ENCODE measurements around the gene VSIG10.
"Not testable (repeated sequence)": the region's sequence is repeated elsewhere in the genome, so short reads cannot be mapped to it uniquely, and the experiment has no call there.

Gene VSIG10

DNA sequence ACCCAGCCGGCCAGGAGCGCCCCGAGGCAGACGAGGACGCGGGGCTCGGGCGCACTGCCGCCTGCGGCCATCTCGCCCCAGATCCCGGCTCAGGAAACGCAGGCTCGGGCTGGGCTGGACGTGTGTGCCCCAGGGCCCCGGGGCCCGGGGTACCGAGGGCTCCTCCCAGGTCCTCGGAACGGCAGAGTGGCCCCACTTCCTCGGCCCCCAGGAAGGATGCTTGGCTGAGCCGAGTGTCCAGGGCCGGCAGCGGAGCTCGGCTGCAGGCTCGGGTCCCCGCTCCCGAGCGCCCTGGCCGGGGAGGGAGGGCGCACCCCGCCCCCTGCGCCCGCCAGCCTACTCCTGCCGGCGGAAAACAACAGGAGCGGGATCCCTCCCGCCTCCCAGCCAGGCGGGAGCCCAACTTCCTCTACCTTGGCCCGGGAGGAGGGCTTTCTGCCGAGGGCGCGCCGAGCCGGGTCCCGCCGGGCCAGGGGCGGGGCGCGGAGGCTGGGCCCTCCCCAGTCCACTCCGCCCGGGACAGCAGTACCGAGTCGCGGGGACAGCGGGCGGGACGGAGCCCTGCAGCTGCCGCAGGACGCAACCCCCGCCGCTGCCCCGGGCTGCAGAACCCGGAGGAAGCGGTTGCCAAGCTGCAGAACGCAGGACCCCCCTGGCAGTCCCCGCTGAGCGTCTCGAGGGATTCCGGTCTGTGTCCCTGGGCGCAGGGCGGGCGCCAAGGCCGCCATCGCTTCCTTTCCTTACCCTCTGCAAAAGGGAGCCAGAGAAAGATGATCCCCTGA lies at the start of gene VSIG10:
VSIG10 (minus strand) TSS at position 411 of the 782 bp plus-strand sequence; CDS start at position 71, 340 bp downstream.
- peak; percentile 45 to 72 for DNase-seq

GRCh38 chr12:118151755-118152154 lies 47.9 kb upstream of the VSIG10 start:
- DNase-seq: no peak

DNA sequence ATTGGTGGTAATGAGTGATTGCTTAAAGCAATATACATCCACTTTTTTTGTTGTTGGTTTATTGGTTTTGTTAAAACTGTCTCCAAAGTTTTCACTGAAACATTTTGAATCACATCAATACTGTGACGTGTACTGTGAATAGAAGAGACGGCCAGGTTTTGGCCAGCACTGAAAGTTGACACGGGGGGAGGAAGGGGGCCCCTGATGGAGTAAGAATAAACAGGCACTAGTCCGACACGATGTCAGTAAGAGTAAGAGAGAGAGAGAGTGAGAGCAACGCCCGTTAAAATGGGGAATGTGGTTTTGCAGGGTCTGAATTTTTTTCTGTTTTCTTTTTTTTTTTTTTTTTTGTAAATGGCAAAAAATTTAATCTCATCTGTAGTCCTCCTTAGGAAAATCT lies 46.8 kb upstream of the VSIG10 start:
- DNase-seq: no peak

- no peak for DNase-seq
Observed at GRCh38 chr12:118148287-118148686, 44.5 kb upstream of the VSIG10 start.

GRCh38 chr12:118145798-118146156 lies 42.0 kb upstream of the VSIG10 start:
- no peak for DNase-seq

DNA sequence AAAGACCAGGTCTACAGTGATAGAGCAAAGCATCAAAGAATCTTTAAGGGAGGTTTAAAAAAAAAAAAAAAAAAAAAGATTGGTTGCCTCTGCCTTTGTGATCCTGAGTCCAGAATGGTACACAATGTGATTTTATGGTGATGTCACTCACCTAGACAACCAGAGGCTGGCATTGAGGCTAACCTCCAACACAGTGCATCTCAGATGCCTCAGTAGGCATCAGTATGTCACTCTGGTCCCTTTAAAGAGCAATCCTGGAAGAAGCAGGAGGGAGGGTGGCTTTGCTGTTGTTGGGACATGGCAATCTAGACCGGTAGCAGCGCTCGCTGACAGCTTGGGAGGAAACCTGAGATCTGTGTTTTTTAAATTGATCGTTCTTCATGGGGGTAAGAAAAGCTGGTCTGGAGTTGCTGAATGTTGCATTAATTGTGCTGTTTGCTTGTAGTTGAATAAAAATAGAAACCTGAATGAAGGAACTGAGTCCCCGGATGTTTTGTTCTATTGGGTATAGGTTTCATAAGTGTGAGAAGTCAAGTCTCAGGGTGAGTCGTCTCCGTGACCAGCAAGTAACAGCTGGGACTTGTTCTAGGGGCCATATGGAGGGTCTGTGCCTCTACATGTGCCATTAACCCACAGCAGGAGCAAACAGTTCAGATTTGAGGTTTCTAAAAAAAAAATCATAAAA lies 41.4 kb upstream of the VSIG10 start:
- no peak for DNase-seq

DNA sequence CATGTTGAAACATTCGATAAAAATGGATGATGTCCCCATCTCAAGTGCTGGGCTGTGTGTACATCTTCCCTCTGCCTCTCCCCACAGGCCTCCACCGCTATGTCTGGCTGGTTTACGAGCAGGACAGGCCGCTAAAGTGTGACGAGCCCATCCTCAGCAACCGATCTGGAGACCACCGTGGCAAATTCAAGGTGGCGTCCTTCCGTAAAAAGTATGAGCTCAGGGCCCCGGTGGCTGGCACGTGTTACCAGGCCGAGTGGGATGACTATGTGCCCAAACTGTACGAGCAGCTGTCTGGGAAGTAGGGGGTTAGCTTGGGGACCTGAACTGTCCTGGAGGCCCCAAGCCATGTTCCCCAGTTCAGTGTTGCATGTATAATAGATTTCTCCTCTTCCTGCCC lies 40.7 kb upstream of the VSIG10 start:
- no peak for DNase-seq

DNA sequence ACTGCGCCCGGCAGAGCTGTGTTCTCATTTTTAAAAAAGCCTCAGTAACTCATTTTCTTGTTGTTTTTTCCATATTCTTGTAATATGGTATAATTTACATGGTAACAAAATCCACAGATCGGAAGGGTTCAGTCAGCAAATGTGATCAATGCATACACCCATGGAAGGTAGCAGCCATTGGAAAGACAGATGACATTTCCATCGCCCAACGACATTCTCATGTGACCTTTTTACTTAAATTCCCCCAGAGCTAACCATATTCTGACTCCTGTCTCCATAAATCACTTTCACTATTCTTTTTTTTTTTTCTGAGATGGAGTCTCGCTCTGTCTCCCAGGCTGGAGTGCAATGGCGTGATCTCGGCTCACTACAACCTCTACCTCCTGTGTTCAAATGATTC lies 37.0 kb upstream of the VSIG10 start:
- DNase-seq: no peak

- DNase-seq: no peak
Observed at GRCh38 chr12:118137148-118137678, 33.4 kb upstream of the VSIG10 start.

DNA sequence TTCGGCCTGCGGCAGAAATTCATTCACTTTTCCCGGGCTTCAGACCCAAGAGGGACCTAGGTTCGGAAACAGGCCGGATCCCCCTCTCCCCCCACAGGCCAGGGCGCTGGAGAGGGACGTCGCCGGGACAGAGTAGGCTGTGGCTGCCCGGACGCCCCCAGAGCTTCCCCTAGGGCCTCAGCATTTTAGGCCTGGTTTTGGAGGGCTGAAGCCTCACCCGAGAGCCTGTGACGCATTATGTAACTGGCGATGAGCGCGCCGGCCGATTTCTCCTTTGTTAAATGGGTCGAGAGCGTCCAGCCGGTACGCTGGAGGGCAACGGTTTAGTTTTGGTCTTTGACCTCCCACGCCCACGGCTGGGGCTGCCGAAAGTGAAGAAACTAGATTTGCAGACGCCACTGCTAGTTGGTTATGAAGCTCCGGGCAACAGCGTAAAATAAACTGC lies 32.8 kb upstream of the VSIG10 start:
- peak in 1 of 2 experiments; percentile 9 for DNase-seq

DNA sequence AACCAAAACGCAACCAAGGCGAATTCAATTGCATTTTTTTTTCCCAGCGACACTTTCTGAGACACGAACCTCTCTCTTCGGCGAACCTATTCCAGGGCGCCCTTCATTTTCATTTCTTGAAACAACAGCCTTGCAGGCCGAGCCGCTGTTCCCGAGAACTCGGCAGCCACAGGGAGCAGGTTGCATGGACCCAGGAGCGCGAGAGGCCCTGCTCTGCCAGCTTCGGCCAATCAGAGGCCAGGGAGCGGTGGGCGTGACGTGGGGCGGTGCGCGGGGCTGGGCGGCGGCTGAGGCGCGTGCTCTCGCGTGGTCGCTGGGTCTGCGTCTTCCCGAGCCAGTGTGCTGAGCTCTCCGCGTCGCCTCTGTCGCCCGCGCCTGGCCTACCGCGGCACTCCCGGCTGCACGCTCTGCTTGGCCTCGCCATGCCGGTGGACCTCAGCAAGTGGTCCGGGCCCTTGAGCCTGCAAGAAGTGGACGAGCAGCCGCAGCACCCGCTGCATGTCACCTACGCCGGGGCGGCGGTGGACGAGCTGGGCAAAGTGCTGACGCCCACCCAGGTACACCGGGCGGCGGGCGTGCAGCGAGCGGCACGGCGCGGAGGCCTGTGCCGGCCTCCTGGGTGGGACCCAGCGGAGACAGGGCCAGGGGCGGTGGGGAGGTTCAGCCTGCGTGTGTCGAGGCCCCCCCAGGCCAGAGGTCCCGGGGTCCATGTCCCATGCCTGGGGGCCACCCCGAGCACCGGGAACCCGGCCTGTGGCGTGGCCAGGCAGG lies 32.2 kb upstream of the VSIG10 start, which contains the start of gene PEBP1:
PEBP1 (plus strand) TSS at position 337 of the 771 bp plus-strand sequence; CDS start at position 423, 86 bp downstream.
- peak; percentile 76 to 92 for DNase-seq

DNA sequence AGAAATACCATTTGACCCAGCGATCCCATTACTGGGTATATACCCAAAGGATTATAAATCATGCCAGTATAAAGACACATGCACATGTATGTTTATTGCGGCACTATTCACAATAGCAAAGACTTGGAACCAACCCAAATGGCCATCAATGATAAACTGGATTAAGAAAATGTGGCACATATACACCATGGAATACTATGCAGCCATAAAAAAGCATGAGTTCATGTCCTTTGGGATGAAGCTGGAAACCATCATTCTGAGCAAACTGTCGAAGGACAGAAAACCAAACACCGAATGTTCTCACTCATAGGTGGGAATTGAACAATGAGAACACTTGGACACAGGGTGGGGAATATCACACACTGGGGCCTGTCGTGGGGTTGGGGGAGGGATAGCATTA lies 25.6 kb upstream of the VSIG10 start:
- not testable (repeated sequence) for DNase-seq

GRCh38 chr12:118127867-118128266 lies 24.1 kb upstream of the VSIG10 start:
- DNase-seq: no peak

- DNase-seq: no peak
Observed at GRCh38 chr12:118126119-118126757, 22.4 kb upstream of the VSIG10 start.

DNA sequence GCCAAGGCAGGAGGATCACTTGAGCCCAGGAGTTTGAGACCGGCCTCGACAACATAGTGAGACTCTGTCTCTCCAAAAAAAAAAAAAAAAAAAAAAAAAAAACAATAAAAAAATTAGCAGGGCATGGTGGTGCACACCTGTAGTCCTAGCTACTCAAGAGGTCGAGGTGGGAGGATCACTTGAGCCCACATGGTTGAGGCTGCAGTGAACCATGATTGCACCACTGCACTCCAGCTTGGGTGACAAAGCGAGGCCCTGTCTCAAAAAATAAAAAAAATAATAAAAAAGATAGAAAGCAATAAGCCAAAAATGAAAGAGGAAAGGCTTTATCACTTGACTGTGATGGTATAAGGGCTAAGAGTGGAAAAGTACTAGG lies 21.9 kb upstream of the VSIG10 start:
- DNase-seq: no peak

DNA sequence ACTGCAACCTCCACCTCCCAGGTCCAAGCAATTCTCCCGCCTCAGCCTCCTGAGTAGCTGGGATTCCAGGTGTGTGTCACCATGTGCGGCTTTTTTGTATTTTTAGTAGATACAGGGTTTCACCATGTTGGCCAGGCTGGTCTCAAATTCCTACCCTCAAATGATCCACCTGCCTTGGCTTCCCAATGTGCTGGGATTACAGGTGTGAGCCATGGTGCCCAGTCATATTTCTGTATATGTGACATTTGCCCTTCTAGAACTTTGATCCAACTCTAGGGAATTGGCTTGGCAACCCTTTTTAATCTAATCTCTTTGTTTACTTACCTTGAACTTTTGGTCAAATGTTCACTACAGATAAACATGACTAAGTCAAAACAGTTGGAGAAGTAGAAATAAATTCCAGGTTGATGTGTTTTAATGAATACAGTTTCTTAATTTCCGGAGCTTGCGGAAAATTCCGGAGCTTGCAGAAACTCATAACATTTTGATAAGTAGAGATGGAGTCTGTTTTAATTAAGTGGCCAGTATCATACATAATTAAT lies 20.6 kb upstream of the VSIG10 start:
- no peak for DNase-seq

DNA sequence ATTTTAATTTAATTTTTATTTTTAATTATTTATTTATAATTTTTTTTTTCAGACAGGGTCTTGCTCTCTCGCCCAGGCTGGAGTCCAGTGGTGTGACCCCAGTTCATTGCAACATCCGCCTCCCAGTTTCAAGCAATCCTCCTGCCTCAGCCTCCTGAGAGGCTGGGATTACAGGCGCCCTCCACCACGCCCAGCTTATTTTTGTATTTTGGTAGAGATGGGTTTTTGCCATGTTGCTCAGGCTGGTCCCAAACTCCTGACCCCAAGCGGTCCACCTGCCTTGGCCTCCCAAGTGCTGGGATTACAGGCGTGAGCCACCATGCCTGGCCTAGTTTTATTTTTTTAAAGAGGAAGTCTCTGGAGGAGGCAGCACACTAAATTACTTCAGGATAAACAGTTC lies 18.5 kb upstream of the VSIG10 start:
- no peak for DNase-seq

- DNase-seq: peak; percentile 55 to 71
Observed at GRCh38 chr12:118120579-118121363, 17.0 kb upstream of the VSIG10 start.

DNA sequence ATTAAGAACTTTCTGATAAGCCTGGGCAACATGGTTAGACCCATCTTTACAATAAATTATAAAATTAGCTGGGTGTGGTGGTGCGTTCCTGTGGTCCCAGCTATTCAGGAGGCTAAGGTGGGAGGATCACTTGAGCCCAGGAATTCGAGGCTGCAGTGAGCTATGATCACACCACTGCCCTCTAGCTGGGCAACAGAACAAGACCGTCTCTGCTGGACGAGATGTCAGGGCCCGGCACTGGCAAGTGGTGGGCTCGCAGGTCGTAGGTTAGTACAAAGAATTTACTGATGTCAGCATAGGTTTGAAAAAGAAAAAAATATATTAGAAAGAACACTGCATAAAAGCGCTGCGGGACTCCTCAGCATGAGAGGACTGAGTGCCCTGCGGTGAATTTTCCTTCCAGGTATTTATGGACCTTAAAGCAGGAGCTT lies 15.7 kb upstream of the VSIG10 start:
- no peak for DNase-seq

- DNase-seq: no peak
Observed at GRCh38 chr12:118109088-118109487, 5.3 kb upstream of the VSIG10 start.

- no peak for DNase-seq
Observed at GRCh38 chr12:118107694-118108093, 3.9 kb upstream of the VSIG10 start.

- no peak for DNase-seq
Observed at GRCh38 chr12:118107011-118107410, 3.2 kb upstream of the VSIG10 start.

All from SW 1271 (cell line).